Measurements from ENCODE around the gene ACTG1. TPM values are rescaled to one million over a fixed set of nuclear protein-coding genes. Genes with fewer than 3 reads are reported as not detected.

ACTG1 gene
- total and polyA plus RNA-seq, 2 of the 13 experiments (the other 11 are each of a cell fraction or from before 2014, with no cell fraction given), result 973 to 1,138 TPM

DNA sequence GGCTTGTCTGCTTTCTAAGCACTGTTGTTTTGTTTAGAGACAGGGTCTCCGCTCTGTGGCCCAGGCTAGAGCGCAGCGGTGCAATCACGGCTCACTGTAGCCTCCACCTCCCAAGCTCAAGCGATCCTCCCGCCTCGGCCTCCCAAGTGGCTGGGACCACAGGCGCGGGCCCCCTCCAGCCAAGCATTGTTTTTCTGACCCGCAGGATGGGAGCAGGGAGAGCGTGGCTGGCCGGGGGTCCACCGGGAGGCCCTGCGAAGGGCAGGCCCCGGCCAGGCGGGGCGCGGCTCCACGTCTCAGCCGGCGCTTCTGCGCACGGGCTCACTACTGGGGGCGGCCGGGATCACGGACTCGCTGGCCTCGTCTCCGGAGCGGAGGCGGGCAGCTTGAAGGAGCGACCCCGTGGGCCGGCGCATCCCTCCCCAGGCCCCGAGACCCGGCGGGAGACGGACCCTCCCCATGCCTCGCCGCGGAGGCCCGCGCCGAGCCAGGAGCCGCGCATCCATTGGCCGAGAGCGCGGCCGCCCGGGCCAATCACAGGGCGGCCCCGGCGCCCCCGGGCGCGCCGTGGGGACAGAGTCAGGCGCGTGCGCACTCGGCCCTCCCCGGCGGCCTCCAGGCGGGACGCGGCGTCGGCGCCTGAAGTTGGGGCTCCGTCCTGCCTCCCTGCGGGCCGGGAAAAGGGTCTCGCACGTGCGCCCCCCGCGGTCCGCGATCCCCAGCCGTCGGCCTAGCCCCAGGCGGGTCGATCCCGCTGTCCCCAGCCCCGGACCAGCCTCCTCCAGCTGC lies 24.9 kb downstream of the ACTG1 start (continued):
- no peak for TF ChIP-seq SRSF4 (IDR thresholded peaks at IDR 0.05; ENCODE audit: low read depth, low read length, poor library complexity, severe bottlenecking)
- no peak for TF ChIP-seq PAXIP1 (CRISPR knock-in tag; conservative IDR thresholded peaks at IDR 0.05)
- 0 out of 2 replicates have a peak, but pooled peaks have one; percentile 71 for TF ChIP-seq ZGPAT (CRISPR knock-in tag; IDR thresholded peaks at IDR 0.05)
- TF ChIP-seq AFF4 (CRISPR knock-in tag; IDR thresholded peaks at IDR 0.05), result no peak
- TF ChIP-seq ZNF605 (CRISPR knock-in tag; IDR thresholded peaks at IDR 0.05), result no peak
- peak; percentile 63; the same call in 1 of the 2 replicates for TF ChIP-seq LBX2 (CRISPR knock-in tag; IDR thresholded peaks at IDR 0.05; ENCODE audit: borderline replicate concordance)
- TF ChIP-seq, protein P1, sequence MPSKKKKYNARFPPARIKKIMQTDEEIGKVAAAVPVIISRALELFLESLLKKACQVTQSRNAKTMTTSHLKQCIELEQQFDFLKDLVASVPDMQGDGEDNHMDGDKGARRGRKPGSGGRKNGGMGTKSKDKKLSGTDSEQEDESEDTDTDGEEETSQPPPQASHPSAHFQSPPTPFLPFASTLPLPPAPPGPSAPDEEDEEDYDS (CRISPR knock-in tag; IDR thresholded peaks at IDR 0.05), result no peak
- TF ChIP-seq IRX3 (CRISPR knock-in tag; IDR thresholded peaks at IDR 0.05; ENCODE audit: borderline replicate concordance, low read depth), result peak; percentile 82; the same call in 1 of the 2 replicates
- TF ChIP-seq SETDB1 (CRISPR knock-in tag; IDR thresholded peaks at IDR 0.05; ENCODE audit: borderline replicate concordance), result no peak
- TF ChIP-seq, protein P2, sequence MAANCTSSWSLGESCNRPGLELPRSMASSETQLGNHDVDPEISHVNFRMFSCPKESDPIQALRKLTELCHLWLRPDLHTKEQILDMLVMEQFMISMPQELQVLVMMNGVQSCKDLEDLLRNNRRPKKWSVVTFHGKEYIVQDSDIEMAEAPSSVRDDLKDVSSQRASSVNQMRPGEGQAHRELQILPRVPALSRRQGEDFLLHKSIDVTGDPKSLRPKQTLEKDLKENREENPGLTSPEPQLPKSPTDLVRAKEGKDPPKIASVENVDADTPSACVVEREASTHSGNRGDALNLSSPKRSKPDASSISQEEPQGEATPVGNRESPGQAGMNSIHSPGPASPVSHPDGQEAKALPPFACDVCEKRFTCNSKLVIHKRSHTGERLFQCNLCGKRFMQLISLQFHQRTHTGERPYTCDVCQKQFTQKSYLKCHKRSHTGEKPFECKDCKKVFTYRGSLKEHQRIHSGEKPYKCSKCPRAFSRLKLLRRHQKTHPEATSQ (CRISPR knock-in tag; IDR thresholded peaks at IDR 0.05; ENCODE audit: borderline replicate concordance), result no peak
- TF ChIP-seq, protein P3, sequence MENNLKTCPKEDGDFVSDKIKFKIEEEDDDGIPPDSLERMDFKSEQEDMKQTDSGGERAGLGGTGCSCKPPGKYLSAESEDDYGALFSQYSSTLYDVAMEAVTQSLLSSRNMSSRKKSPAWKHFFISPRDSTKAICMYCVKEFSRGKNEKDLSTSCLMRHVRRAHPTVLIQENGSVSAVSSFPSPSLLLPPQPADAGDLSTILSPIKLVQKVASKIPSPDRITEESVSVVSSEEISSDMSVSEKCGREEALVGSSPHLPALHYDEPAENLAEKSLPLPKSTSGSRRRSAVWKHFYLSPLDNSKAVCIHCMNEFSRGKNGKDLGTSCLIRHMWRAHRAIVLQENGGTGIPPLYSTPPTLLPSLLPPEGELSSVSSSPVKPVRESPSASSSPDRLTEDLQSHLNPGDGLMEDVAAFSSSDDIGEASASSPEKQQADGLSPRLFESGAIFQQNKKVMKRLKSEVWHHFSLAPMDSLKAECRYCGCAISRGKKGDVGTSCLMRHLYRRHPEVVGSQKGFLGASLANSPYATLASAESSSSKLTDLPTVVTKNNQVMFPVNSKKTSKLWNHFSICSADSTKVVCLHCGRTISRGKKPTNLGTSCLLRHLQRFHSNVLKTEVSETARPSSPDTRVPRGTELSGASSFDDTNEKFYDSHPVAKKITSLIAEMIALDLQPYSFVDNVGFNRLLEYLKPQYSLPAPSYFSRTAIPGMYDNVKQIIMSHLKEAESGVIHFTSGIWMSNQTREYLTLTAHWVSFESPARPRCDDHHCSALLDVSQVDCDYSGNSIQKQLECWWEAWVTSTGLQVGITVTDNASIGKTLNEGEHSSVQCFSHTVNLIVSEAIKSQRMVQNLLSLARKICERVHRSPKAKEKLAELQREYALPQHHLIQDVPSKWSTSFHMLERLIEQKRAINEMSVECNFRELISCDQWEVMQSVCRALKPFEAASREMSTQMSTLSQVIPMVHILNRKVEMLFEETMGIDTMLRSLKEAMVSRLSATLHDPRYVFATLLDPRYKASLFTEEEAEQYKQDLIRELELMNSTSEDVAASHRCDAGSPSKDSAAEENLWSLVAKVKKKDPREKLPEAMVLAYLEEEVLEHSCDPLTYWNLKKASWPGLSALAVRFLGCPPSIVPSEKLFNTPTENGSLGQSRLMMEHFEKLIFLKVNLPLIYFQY (CRISPR knock-in tag; IDR thresholded peaks at IDR 0.05; ENCODE audit: borderline replicate concordance), result peak; percentile 30; the same call in 1 of the 2 replicates
